GM12878 (cell line): ENCODE results near the gene DCDC1.

Source experiments
- CEBPB ChIP-seq, 2 experiments: fragments of 150-350 bp in 1 of 2; IDR thresholded peaks; 2 replicates each; pipeline ENCODE4 v1.6.1; 2012 to 2014; ENCODE audit warnings: low read depth in 2 of 2, low read length in 2 of 2, borderline replicate concordance in 1 of 2, inconsistent platforms in 1 of 2
- CHD2 ChIP-seq: IDR thresholded peaks from 2 replicates; pipeline ENCODE4 v1.6.1; 2011; ENCODE audit warnings: low read depth, low read length, improper control_type of control experiment, borderline replicate concordance
- EZH2 ChIP-seq: IDR thresholded peaks from 2 replicates; pipeline ENCODE4 v1.6.1; 2012; ENCODE audit warnings: low read depth, mild to moderate bottlenecking, control low read depth, inconsistent platforms, low read length, borderline replicate concordance; ENCODE audit not compliant: control insufficient read depth
- MTA2 ChIP-seq: fragments of 450-650 bp; IDR thresholded peaks from 2 replicates; pipeline ENCODE4 v1.6.1; 2016; ENCODE audit warnings: low read depth, mild to moderate bottlenecking, moderate library complexity
- POLR2AphosphoS5 ChIP-seq: IDR thresholded peaks from 2 replicates; pipeline ENCODE4 v1.6.1; 2011; ENCODE audit warnings: mild to moderate bottlenecking, low read length, inconsistent platforms
- RCOR1 ChIP-seq: conservative IDR thresholded peaks from 2 replicates; pipeline ENCODE4 v1.6.1; 2012; ENCODE audit warnings: low read depth, low read length, improper control_type of control experiment
- REST ChIP-seq: IDR thresholded peaks from 2 replicates; pipeline ENCODE4 v1.6.1; 2012; ENCODE audit warnings: mild to moderate bottlenecking, low read depth, low read length
- TCF12 ChIP-seq: IDR thresholded peaks from 2 replicates; pipeline ENCODE4 v1.6.1; 2011; ENCODE audit warnings: low read depth, mild to moderate bottlenecking, low read length
- ZNF24 ChIP-seq: fragments of 450-650 bp; IDR thresholded peaks from 2 replicates; pipeline ENCODE4 v1.6.1; 2017; ENCODE audit warnings: antibody characterized with exemption, mild to moderate bottlenecking
- TF ChIP-seq, protein P1 (sequence below), 3 experiments: IDR thresholded peaks in 2 of 3; conservative IDR thresholded peaks in 1 of 3; 2 replicates each; pipeline ENCODE4 v1.5.1; 2011; ENCODE audit warnings: low read depth in 3 of 3, low read length in 3 of 3, mild to moderate bottlenecking in 3 of 3, control low read depth in 2 of 3, moderate library complexity in 2 of 3, inconsistent platforms in 1 of 3, mixed read lengths in 1 of 3; ENCODE audit not compliant: control insufficient read depth in 2 of 3, insufficient read depth in 1 of 3; ENCODE audit errors: extremely low read depth in 1 of 3

DNA sequence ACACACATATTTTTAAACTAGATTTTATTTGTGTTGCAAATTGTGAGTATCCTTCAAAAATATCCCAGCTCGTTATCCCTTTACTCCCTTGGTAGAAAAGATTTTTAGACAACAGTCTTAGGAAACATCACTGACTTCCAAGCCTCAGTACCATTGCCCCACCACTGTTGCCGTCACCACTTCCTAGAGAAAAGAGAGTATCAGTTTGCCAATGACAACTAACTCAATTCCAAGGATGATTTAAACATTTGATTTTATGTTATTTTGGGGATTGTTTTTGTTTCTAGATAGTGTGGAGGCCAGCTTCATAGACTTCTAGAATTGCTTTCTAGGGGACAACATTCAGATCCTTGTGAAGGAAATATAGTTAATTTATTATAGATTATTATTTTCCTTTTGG, 509.4 kb downstream of the DCDC1 start:
- TF ChIP-seq ZNF24 (no peak), MTA2 (no peak), REST (no peak), RCOR1 (no peak), TCF12 (no peak), EZH2 (no peak), CHD2 (no peak), POLR2AphosphoS5 (no peak), CEBPB (IDR thresholded peaks at IDR 0.05; ENCODE audit: borderline replicate concordance in 1 of 2, low read depth in 2 of 2, low read length in 2 of 2) (no peak)
- TF ChIP-seq, protein P1, sequence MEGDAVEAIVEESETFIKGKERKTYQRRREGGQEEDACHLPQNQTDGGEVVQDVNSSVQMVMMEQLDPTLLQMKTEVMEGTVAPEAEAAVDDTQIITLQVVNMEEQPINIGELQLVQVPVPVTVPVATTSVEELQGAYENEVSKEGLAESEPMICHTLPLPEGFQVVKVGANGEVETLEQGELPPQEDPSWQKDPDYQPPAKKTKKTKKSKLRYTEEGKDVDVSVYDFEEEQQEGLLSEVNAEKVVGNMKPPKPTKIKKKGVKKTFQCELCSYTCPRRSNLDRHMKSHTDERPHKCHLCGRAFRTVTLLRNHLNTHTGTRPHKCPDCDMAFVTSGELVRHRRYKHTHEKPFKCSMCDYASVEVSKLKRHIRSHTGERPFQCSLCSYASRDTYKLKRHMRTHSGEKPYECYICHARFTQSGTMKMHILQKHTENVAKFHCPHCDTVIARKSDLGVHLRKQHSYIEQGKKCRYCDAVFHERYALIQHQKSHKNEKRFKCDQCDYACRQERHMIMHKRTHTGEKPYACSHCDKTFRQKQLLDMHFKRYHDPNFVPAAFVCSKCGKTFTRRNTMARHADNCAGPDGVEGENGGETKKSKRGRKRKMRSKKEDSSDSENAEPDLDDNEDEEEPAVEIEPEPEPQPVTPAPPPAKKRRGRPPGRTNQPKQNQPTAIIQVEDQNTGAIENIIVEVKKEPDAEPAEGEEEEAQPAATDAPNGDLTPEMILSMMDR (IDR thresholded peaks at IDR 0.05 in 2 of 3, conservative IDR thresholded peaks at IDR 0.05 in 1 of 3; ENCODE audit: control insufficient read depth in 2 of 3, extremely low read depth in 1 of 3, insufficient read depth in 1 of 3, low read depth in 3 of 3, low read length in 3 of 3): no peak
